Islet precursor cell (in vitro differentiated cells): ENCODE results near the gene PTPRM.

Experiments used
- DNase-seq: peaks from one replicate; pipeline ENCODE4 v3.0.0-alpha.2; 2018

Gene PTPRM

DNA sequence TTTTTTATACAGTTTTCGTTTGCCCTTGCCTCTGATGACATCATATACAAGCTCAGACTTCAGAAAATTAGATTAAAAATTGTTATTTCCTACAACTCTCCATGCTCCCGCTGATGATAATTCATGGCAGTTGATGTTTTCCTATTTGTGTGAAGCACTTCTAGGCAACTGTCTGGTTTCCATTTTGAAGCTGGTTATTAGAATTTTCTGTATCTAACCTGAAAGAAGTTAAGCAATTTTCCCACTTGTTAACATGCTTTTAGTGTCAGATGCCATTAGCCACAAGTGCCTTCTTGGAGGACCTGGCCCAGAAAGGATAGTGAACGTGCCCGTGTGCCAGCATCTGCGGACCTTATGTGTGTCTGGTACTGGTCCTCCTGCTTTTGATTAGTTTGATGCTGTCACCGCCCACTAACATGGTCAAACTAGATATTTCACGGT lies 694.6 kb downstream of the PTPRM start:
- DNase-seq, result no peak

GRCh38 chr18:8262221-8262620 lies 695.1 kb downstream of the PTPRM start:
- no peak for DNase-seq

DNA sequence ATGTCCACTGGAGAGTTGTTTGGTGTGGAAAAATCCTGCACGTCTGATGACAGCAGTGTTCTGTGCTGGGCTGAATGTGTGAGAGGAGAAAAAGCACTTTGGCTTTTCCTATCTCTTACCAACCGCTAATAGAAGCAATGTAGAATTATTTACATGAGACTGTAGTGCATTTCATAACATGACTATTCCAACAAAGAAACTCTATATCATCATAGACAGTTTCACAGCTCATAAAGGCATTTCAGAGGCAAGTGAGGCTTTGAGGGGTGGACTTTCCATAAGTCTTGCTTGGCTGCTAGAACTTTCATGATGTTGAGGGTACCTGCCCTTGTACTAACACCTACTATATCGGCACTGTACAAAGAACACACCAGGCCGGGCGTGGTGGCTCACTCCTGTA lies 697.0 kb downstream of the PTPRM start:
- DNase-seq, result no peak

GRCh38 chr18:8264861-8265411 lies 697.8 kb downstream of the PTPRM start:
- DNase-seq, result no peak

GRCh38 chr18:8272254-8272653 lies 705.1 kb downstream of the PTPRM start:
- no peak for DNase-seq

DNA sequence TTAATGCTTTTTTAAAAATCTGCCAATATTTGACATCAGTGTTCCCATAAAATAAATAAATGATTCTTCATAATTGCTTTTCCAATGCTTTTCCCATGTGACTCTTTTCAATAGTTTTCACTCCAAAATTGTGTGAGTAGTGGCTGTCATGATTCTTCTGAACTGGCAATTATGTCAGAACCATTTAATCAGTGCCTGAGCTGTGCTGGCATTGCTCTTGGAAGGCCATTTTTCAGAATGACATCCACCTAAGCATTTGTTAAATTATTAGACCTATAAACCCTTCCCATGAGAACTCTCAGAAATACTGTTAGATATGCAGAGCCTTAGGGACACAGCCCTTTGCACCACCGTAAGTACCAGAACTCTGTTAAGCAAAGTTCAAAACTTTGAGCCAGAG lies 707.3 kb downstream of the PTPRM start:
- DNase-seq, result no peak

GRCh38 chr18:8276406-8276805 lies 709.3 kb downstream of the PTPRM start:
- no peak for DNase-seq

DNA sequence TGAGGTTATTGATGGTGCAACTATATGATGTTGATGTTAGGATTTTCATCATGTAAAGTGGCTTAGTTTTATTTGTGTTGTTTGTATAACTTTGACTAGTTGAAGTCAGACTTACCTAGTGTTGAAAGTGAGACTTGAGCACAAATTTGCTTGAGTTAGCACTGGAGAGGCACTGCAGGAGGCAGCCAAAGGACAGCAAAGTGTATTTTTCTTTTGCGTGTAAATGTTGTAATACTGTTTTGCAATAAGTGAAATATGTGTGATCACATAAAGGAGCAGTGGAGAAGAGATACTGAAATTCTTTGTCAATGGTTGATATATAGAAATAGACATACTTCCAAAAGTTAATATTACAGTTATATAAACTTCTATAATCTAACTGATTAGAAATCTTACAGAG lies 710.2 kb downstream of the PTPRM start:
- DNase-seq, result no peak

DNA sequence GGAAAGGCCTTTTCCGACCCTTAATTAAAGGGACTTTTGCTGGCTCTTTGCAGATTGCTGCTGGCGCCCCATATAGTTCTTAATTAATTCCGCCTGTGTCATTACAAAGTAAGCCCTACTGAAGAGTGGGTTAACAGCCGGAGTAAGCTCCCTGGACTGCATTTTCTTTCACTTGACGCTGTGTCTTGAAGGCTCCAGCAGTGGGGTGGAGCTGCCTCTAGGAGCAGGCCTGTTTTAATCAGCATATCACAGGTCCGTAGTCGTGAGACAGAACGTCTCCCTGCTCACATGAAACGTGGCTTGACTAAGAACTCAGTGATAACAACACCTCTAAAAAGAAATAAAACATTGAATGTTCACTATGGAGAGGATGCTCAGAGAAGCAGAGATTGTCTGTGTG lies 712.2 kb downstream of the PTPRM start:
- no peak for DNase-seq

DNA sequence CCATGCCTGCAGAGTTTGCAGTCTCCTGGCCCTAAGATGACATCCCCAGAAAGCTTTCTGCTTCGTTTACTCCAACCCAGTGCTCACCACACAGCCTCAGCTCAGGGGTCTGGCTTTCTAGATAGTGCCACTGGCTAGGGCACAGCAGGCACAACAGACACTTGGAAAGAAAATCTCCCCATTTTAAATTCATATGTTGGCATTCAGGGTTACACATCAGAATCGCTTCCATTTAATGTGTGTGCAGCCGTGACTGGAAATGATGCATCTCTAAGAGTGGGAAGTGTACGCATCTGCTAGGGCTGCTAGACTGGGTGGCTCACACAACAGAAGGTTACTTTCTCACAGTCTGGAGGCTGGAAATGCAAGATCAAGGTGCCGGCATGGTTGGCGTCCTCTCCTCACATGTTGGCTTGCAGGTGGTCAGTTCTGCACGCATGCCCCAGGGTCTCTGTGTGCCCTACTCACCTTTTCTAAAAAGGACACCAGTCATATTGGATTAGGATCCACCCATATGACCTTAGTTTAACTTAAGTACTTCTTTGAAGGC lies 712.7 kb downstream of the PTPRM start:
- no peak for DNase-seq

DNA sequence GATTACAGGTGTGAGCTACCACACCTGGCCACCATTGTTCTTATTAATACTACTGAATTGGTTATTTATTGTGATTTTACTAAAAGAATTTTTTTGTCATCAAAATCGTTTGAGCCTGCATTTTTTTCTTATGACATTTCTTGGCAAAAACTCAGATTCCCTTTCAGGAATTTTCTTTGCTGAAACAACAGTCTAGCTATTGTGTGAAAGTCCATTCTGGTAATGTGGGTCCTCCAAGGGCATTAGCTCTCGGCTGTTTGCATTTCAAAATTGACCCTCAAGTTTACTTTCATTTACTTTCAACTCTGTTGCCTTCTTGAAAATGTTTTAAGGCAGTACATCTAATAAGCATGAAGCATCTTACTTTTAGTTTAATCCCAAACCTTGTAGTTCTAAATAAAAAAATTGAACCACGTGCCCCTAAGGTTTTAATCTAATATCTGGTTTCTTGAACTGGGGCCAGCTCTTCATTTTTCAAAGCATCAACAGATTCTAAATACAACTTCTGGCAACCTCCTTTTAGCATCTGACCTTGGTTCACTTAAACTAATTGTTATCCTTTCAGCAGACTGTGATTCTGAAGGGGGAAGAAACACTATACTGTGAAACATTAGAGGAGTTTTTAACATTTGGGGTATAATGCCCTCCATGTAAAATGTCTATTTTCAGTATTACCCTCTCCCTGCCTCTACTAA lies 716.9 kb downstream of the PTPRM start:
- DNase-seq, result no peak

DNA sequence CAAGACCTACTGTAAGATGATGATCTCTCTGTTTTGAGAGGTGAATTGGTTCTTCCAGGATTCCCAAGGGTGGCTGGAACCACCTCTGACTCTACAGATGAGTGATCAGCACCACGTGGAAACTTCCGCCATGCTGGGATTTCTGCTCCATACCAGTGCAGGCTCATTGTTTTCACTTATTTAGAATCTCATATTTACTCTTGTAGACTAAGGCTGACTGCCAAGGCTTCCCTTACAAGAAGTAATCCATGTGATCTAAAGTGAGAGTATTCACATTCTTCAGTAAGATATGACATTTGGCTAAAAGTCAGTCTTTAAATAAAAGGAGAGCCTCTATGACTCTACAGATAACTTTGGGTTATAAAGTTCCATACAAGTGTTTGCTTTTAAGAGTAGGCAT lies 719.2 kb downstream of the PTPRM start:
- no peak for DNase-seq

DNA sequence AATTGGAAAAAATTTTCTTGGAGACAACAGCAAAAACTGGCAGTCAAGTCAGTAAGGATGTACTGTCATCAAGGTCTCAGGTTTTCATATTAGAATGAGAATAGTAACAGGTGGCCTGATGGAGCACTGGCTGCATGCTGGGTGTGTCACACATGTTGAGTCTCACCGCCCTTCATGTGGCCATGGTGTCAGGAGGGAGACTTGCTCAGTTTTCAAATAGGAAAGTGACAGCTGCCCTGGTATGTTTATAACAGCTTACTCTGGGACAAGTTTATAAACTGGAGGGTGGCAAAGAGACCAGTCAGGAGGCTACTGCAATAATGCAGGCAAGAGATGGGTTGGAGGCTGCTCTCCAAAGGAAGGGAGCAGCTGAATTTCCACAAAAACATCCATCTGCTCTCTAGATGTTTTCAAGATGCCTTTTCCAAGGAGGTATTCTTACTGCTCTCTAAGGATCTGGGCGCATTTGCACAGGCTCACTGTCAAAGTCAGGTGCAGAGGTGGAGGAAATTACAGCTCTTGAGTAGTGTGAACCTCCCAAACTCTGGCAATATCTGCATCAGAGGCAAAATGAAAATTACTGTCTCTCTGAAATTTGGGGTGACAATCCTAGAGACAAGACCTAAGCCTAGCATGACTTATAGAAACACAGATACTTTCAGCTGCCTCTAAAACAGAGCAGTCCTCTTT lies 720.2 kb downstream of the PTPRM start:
- no peak for DNase-seq

DNA sequence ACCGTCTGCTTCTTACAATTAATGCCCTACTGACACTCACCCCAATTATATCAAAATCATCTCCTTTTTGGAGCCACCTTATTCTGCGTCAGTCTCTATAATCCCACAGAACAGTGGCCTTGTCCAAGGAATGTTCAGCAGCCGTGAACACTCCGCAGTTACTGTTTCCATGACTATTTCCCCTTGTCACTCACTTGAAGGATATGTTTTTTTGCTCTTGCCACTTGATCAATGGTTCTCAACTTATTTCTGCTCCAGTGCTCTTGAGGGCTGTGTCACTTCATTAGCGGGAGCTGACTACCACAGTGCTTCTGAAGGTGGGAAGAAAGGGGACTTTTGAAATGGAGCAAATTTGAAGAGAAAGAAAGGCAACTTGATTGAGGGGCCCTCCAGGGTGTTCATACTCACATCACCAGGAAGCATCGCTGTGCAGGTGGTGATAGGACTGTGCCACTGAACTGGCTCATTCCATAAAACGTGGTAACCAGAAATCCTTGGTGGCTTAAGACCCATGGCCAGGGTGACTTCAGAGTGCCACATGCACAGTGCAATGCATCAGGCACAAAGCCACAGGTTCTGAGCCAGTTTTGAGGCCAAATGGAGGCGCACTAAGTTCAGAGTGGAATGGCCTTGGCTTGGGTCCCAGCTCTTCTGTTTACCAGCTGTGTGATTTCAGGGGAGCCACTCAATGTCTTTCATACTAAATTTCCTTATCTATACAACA lies 721.5 kb downstream of the PTPRM start:
- DNase-seq, result no peak

DNA sequence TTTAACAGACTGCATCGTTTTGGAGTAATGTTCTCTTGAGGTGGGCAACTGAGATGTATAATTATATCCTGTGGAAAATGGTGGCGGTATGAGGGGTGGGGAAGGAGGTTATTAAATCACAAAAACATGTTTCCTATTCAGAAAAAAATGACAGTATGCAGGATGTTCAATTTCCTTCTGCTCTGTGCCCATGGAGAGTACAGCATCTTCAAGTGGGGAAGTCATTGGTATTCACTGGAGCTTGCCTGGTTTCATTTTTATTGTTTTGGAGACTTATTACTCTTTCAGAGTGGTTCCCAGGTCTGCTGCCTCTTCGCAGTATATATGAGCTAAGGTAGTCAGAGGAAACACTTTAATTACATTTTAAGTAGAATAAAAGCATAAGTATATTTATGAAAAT lies 723.3 kb downstream of the PTPRM start:
- no peak for DNase-seq

GRCh38 chr18:8290913-8291312 lies 723.8 kb downstream of the PTPRM start:
- no peak for DNase-seq

DNA sequence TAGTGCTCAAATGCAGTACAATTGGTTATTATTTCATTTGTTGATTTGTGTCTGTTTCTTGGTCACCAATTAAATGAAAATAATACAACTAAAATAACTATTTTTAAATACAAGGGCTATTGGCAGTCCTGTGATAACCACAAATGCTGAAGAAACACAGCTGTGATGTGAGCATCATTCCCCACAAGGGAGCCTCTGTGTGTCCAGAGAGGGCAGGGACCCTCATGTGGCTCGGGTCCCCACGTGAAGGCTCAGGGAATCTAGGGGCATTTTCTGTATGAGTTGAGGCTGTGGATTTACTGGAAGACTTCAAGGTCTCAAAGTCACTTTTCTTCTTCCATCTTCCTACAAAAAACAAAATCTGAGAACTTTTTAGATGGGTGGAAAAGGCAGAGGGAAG lies 726.1 kb downstream of the PTPRM start:
- DNase-seq, result no peak

DNA sequence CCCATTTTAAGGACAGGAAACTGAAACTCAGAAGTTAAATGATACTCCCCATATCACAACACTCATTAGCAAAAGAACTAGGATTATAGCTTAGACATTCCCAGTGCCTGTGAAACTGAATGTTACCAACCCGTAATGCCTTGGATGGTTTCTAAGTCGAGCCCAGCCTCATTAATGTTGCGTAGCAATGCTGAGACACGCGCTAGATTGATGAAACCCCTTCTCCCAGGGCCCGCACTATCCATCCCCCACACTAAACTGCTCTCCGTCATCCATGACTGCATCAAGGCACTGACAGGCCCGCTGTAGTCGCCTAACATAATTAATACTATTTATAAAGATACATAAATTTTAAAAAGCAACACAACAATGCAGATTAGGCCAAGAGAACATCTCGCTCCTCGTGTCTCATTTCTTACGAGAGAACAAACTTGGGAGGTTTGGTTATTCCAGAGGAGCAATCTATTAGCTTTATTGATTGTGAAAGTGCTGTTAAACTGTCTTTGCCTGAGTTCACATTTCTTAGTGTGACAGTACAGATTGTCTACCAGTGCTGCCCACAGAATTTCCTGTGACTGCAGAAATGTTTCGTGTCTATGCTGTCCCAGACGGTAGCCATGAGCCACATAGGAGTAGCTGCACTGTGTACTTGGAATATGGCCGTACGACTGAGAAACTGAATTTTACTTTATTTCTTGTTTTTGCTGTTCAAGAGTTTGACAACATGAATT lies 729.9 kb downstream of the PTPRM start:
- DNase-seq, result no peak

DNA sequence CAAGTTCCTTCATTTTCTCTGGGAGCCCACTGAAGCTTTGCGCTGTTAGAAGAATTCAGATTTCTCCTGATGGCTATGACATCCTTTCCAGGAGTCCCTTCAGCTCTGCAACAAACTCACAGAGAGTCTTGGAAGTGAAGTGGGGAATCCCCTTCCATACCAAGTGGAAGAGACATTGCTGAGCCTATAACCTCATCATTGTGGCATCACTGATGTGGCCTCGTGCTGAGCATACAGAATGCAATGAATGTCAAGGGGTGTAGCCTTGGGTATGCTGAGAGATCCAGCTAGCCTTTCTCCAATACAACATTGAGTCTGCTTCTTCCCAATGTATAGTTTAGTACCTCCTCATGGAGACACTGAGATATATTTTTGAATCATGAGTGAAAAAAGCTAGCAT lies 731.1 kb downstream of the PTPRM start:
- DNase-seq, result no peak

GRCh38 chr18:8299054-8299980 lies 732.2 kb downstream of the PTPRM start:
- no peak for DNase-seq

DNA sequence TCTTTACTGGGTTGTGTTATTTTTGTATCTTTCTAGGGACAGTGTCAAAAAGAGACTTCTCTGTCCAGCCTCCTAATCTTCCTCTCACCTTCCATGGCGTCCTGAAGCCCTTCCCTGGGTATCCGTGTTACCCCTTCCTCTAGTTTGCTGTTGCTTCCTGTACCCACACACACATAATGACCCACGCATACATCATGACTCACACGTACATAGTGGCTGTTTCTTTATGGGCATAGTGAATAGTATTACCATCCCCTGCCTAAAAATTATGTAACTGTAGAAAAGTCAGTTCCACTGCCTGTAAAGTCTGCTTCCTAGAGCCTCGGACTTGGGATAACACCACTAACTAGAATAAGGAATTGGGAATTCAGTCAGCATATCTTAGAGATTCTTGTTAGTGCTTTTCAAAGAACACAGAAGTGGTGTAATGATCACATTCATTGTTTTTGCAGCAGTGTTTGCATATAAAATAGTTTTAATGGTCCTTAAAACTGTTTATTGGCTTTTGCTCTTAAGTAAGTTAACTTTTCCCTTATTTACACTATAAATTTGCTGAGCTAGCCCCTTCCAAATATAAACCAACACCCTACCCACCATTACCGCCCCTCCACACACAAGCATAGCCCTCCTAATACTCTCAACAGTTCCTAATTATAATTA lies 733.8 kb downstream of the PTPRM start:
- no peak for DNase-seq
